ENCODE results near the gene NCOA7.

GRCh38 chr6:125872259-125872921 lies 81.6 kb downstream of the NCOA7 start:
- TF ChIP-seq EZH2 (IDR thresholded peaks at IDR 0.05; ENCODE audit: low read depth) (no peak), CTCF (conservative IDR thresholded peaks at IDR 0.05) (no peak)

All from PC-9 (cell line).